ENCODE measurements around the gene USP46. TPM values are rescaled to one million over a fixed set of nuclear protein-coding genes. Genes with fewer than 3 reads are reported as not detected.
A peak's percentile ranks its signal among the peaks of the same experiment; 100 is the strongest.

Gene USP46
- total RNA-seq, 1 donor from 2014 or later = 76.4 TPM

GRCh38 chr4:52586069-52586468 lies 73.0 kb downstream of the USP46 start:
- Histone ChIP-seq H3K27me3 (ENCODE audit: low read depth) (no peaks in the 10 kb centered on the region), H3K4me3 (no peak overlapping the region), H3K4me1 (peaks cover 62% of the 10 kb centered on the region), H3K27ac (replicated peaks) (peak overlapping the region; percentile 77), H3K36me3 (no peaks in the 10 kb centered on the region), H3K9me3 (replicated peaks) (no peaks in the 10 kb centered on the region)
- intact Hi-C loops (cut with micrococcal nuclease) = no loop called here
- TF ChIP-seq CTCF (IDR thresholded peaks at IDR 0.05; ENCODE audit: borderline replicate concordance) = no peak
- DNase-seq = no peak

DNA sequence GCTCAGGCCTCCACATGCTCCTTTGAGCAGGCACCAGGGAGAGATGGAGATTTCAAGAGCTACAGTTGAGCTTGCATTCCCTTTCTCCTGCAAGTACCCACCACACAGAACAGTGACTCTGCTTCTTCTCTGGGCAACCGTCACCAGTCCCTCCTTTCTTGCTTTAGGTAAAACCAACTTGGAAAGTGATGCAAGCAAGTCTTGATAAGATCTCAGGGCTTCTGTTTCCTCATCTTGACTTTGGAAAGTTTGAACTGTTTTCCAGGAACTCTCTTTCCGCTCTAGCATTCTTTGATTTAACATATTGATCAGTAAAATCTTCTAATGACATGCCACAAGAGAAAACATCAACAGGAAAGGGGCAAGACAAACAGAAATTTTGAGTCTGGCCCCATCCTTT lies 73.7 kb downstream of the USP46 start:
- H3K27ac ChIP-seq (replicated peaks) = peak overlapping the region; percentile 77
- no peak for TF ChIP-seq CTCF (IDR thresholded peaks at IDR 0.05; ENCODE audit: borderline replicate concordance)

GRCh38 chr4:52579602-52580272 lies 79.4 kb downstream of the USP46 start:
- no peak for DNase-seq
- Histone ChIP-seq H3K27ac (replicated peaks) (no peak overlapping the region), H3K4me1 (peaks cover 14% of the 10 kb centered on the region), H3K4me3 (no peak overlapping the region), H3K27me3 (ENCODE audit: low read depth) (no peaks in the 10 kb centered on the region), H3K36me3 (no peaks in the 10 kb centered on the region), H3K9me3 (replicated peaks) (no peaks in the 10 kb centered on the region)
- intact Hi-C loops (cut with micrococcal nuclease) = no loop called here
- no peak for TF ChIP-seq CTCF (IDR thresholded peaks at IDR 0.05; ENCODE audit: borderline replicate concordance)

More for the DNA sequence above, 73.7 kb downstream of the USP46 start:
- no peak for DNase-seq
- no peaks in the 10 kb centered on the region for H3K9me3 ChIP-seq (replicated peaks)
- H3K4me3 ChIP-seq = no peak overlapping the region
- intact Hi-C loops (cut with micrococcal nuclease) = no loop called here
- no peaks in the 10 kb centered on the region for H3K27me3 ChIP-seq (ENCODE audit: low read depth)
- H3K4me1 ChIP-seq = peaks cover 62% of the 10 kb centered on the region
- H3K36me3 ChIP-seq = no peaks in the 10 kb centered on the region

DNA sequence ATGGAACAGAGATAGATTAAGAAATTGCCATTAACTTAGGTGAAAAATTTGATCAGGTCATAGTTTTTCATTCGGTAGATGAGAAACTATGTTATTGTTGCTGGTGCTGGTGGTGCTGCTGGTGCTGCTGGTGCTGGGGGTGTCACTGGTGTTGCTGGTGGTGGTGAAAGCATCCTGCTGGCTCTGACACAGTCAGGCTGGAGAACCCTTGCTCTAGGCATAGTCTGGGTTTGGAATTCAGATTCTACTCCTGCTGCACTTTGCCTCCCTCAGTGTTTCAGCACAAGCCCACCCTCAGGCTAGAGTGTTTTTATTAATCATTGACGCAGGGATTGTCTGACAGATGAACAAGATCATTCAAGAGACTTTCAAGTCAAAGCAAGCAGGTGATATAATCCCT lies 80.2 kb downstream of the USP46 start:
- Histone ChIP-seq H3K9me3 (replicated peaks) (no peaks in the 10 kb centered on the region), H3K4me1 (peaks cover 17% of the 10 kb centered on the region), H3K4me3 (no peak overlapping the region), H3K36me3 (no peaks in the 10 kb centered on the region), H3K27me3 (ENCODE audit: low read depth) (no peaks in the 10 kb centered on the region), H3K27ac (replicated peaks) (no peak overlapping the region)
- intact Hi-C loops (cut with micrococcal nuclease) = no loop called here
- no peak for DNase-seq
- no peak for TF ChIP-seq CTCF (IDR thresholded peaks at IDR 0.05; ENCODE audit: borderline replicate concordance)

- Histone ChIP-seq H3K27ac (replicated peaks) (no peak overlapping the region), H3K9me3 (replicated peaks) (no peaks in the 10 kb centered on the region), H3K27me3 (ENCODE audit: low read depth) (no peaks in the 10 kb centered on the region), H3K36me3 (no peaks in the 10 kb centered on the region), H3K4me3 (no peak overlapping the region), H3K4me1 (peaks cover 25% of the 10 kb centered on the region)
- intact Hi-C loops (cut with micrococcal nuclease) = no loop called here
- TF ChIP-seq CTCF (IDR thresholded peaks at IDR 0.05; ENCODE audit: borderline replicate concordance) = no peak
- DNase-seq = no peak
These were observed 81.5 kb downstream of the USP46 start for GRCh38 chr4:52577624-52577962.
